ENCODE measurements around the gene ANKRD7.
"Not testable (repeated sequence)": the region's sequence is repeated elsewhere in the genome, so short reads cannot be mapped to it uniquely, and the experiment has no call there.

The ANKRD7 gene

GRCh38 chr7:118239014-118239413 lies 14.5 kb downstream of the ANKRD7 start:
- no peak for DNase-seq

- DNase-seq = not testable (repeated sequence)
Measured at GRCh38 chr7:118240320-118240719, 15.8 kb downstream of the ANKRD7 start.

- DNase-seq = no peak
Measured at GRCh38 chr7:118243695-118244094, 19.2 kb downstream of the ANKRD7 start.

DNA sequence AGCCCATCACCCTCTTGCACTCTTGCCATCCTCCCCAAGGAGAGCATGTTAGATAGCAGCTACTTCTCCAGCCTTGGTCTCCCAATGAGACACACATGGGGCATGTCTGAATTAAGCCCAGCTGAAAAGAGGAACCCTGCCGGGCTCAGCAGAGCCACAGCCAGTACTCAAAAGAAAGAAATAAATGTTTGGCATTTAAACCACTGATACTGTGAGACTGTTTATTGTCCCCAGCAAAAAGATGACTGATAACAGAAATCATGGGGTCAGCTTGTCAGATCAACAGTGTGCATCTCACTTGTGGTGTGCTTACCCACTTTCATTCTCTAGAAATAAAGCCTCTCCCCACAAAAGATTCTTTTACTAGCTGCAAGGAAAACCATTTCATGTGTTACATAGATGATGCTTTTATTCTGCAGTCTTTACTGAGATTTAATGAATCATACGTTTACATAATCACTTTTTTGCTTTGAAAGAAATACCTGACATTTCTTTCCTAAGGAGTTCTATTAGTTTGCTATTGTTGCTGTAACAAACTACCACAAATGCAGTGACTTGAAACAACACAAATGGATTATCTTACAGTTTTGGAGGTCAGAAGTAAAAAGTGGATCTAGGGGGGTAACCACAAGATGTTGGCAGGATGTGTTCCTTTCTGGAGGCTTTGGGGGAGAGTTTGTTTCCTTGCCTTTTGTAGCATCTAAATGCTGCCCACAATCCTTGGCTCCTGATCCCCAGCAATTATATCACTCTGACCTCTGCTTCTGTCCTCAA lies 20.9 kb downstream of the ANKRD7 start:
- no peak for DNase-seq

DNA sequence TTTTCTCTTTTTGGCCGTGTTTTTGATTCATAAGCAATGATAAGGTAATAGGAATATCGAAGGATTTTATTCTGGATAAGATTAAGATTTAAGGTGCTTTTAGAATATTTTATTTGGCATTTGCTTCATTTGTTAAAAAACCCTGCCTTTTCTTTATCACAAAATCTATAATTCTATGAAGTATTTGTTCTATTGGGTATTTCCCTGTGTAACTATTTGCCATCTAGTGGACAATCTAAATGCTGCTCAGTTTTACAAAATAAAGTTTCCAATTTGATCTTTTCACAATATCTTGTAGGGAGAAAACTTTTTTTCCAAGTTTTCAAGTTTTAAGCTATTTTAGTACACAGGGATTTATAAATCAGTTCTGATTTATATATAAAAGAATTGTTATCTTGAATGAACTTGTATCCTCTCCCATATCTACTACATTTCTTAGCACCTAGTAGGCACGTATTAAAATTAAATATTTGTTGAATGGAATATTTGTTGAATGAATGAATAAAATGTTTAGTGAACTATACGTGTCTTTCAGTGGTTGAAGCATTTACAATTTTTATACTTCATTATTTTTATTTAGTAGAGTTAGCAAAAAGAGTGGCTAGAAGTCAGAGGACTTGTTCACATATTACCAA lies 26.5 kb downstream of the ANKRD7 start:
- DNase-seq = no peak

- DNase-seq = no peak
Measured at GRCh38 chr7:118252087-118252486, 27.6 kb downstream of the ANKRD7 start.

DNA sequence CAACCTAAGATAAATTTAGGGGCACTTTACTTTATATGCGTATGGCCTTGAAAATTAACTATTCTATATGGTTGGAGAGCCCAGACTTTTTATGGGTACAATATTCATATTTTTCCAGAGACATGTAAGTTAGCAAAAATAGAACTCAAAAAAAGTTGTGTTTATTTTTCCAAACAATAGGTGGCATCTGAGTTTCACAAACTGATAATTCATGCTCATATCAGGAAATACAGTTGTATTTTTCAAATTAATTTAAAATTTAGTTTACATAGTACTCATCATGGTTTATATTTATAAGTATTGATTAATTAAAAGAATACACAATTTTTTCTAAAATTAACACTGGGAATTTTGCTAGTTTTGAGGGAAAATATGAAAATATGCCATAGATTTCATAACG lies 34.6 kb downstream of the ANKRD7 start:
- DNase-seq = no peak

DNA sequence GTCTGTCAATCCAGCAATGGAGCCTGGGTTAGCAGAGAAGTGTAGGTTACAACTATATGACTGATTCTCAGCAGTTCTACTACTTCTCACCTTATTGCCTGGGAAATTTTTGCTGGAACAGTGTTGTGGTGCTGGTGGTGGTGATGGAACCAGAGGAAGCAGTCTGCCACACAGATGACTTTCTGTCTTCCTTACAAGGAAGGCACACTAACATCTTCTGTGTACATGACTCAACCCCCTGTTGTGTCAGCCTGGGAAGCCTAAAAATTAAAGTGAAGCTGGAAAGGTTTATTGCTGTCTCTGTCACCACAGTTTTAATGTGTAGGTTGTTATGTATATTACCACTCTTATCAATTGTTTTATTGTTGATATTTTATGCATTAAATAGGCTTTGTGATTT lies 40.3 kb downstream of the ANKRD7 start:
- DNase-seq = no peak

GRCh38 chr7:118280319-118281012 lies 56.0 kb downstream of the ANKRD7 start:
- DNase-seq = peak; percentile 35

- no peak for DNase-seq
Measured at GRCh38 chr7:118281196-118281595, 56.7 kb downstream of the ANKRD7 start.

DNA sequence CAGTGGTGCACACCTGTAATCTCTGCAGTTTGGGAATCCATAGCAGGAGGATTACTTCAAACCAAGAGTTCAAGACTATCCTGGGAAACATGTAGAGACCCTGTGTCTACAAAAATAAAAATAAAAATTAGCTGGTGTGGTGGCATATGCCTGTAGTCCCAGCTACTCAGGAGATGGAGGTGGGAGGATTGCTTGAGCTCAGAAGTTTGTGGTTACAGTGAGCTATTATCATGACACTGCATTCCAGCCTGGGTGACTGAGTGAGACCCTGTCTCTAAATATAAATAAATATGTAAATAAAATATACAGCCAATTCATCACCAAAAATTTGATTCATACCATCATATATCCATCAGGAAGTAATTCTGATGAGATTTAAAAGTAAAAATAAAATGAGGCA lies 60.9 kb downstream of the ANKRD7 start:
- DNase-seq = no peak

DNA sequence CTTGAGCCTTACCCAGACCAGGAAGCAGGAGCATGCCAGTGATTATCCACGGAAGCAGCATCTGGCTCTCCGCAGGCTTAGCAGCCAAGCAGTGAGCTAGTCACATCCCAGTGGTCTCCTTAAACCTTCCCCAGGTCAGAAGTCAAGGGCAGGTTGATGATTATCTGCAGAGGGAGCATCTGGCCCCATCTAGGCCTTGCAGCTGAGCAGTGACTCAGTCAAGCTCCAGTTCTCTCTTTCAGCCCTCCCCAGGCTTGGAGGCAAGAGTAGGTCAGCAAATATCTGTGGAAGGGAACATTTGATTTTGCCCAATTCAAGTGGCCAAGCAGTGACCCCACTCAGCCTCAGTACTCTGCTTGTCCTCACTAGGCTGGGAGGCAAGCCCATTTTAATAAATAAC lies 61.6 kb downstream of the ANKRD7 start:
- DNase-seq = no peak

DNA sequence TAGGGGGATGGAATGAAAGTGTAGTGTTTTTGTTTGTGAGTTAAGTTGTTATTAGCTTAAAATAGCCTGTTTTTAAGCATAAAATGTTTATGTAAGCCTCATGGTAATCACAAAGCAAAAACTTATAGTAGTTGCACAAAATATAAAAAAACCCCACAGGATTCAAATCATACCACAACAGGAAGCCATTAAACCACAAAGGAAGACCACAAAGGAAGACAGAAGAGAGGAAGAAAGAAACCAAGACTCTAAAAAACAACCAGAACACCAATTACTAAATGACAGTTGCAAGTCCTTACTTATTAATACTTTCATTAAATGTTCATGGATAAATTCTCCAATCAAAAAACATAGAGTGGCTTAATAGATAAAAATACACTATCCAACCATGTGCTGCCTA lies 63.6 kb downstream of the ANKRD7 start:
- no peak for DNase-seq

DNA sequence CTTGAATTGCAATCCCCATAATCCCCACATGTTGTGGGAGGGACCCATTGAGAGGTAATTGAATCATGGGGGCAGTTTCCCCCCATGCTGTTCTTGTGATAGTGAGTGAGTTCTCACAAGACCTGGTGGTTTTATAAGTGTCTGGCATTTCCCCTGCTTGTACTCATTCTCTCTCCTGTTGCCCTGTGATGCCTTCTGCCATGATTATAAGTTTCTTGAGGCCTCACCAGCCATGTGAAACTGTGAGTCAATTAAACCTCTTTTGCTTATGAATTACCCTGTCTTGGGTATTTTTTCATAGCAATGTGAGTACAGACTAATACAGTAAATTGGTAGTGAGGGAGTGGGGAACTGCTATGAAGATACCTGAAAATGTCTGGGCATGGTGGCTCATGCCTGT lies 65.0 kb downstream of the ANKRD7 start:
- DNase-seq = no peak
